Type B pancreatic cell (in vitro differentiated cells): ENCODE measurements around the gene ARHGEF10L. TPM values are rescaled to one million over a fixed set of nuclear protein-coding genes. Genes with fewer than 3 reads are reported as not detected.

Experiments
- DNase-seq: peaks from one replicate; pipeline ENCODE4 v3.0.0; 2021; ENCODE audit warnings: mixed read lengths; ENCODE audit not compliant: unreplicated experiment; ENCODE audit errors: extremely low spot score
- H3K27ac Mint-ChIP-seq: 2 replicates; pipeline ENCODE4 v1.8.0; 2021; ENCODE audit warnings: mild to moderate bottlenecking, mixed read lengths
- H3K27me3 Mint-ChIP-seq: 2 replicates; pipeline ENCODE4 v1.8.0; 2021; ENCODE audit warnings: mixed read lengths
- H3K36me3 Mint-ChIP-seq: 2 replicates; pipeline ENCODE4 v1.8.0; 2021; ENCODE audit warnings: mixed read lengths
- H3K4me1 Mint-ChIP-seq: one replicate; pipeline ENCODE4 v1.8.0; 2021; ENCODE audit warnings: mixed read lengths; ENCODE audit not compliant: unreplicated experiment
- H3K4me3 Mint-ChIP-seq: 2 replicates; pipeline ENCODE4 v1.8.0; 2021; ENCODE audit warnings: mild to moderate bottlenecking, mixed read lengths
- H3K9me3 Mint-ChIP-seq: 2 replicates; pipeline ENCODE4 v1.8.0; 2021; ENCODE audit warnings: mixed read lengths
- total RNA-seq: library from RNA; stranded (reverse); gene quantifications from 2 replicates; pipeline ENCODE4 v1.2.1, GENCODE V29; 2021; ENCODE audit warnings: low replicate concordance
- TF ChIP-seq, protein P1 (sequence below): fragments of 200-600 bp; sonication (generic); conservative IDR thresholded peaks from 2 replicates; pipeline ENCODE4 v1.5.0; 2021; ENCODE audit warnings: antibody characterized with exemption, mild to moderate bottlenecking

The ARHGEF10L gene
- total RNA-seq, 1 donor from 2014 or later: 36.0 TPM

DNA sequence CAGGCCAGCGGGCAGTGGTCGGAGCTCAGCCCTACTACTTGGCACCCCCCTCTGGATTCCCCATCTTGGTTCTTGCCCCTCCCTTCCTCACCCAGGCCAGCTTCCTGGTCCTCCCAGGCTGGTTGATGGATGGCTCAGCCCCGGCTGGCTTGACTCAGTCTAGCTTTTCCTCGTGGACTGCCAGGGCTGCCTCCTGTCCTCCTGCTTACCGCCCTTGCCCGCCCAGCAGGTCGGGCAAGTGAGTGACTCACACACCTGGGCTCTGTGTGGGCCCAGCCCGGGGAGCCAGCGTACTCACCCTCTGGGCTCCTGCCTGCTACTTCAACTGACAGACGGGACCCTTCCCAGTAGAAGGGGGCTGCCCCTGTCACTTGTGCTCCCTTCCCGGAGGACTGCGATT, 19.5 kb upstream of the ARHGEF10L start:
- peaks cover 28% of the 10 kb centered on the region for H3K4me1 Mint-ChIP-seq
- peak overlapping the region; percentile 86 for H3K4me3 Mint-ChIP-seq
- DNase-seq: no peak
- no peaks in the 10 kb centered on the region for H3K27me3 Mint-ChIP-seq
- H3K36me3 Mint-ChIP-seq: no peaks in the 10 kb centered on the region
- TF ChIP-seq, protein P1, sequence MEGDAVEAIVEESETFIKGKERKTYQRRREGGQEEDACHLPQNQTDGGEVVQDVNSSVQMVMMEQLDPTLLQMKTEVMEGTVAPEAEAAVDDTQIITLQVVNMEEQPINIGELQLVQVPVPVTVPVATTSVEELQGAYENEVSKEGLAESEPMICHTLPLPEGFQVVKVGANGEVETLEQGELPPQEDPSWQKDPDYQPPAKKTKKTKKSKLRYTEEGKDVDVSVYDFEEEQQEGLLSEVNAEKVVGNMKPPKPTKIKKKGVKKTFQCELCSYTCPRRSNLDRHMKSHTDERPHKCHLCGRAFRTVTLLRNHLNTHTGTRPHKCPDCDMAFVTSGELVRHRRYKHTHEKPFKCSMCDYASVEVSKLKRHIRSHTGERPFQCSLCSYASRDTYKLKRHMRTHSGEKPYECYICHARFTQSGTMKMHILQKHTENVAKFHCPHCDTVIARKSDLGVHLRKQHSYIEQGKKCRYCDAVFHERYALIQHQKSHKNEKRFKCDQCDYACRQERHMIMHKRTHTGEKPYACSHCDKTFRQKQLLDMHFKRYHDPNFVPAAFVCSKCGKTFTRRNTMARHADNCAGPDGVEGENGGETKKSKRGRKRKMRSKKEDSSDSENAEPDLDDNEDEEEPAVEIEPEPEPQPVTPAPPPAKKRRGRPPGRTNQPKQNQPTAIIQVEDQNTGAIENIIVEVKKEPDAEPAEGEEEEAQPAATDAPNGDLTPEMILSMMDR: no peak
- no peaks in the 10 kb centered on the region for H3K9me3 Mint-ChIP-seq
- peak overlapping the region; percentile 90 for H3K27ac Mint-ChIP-seq

DNA sequence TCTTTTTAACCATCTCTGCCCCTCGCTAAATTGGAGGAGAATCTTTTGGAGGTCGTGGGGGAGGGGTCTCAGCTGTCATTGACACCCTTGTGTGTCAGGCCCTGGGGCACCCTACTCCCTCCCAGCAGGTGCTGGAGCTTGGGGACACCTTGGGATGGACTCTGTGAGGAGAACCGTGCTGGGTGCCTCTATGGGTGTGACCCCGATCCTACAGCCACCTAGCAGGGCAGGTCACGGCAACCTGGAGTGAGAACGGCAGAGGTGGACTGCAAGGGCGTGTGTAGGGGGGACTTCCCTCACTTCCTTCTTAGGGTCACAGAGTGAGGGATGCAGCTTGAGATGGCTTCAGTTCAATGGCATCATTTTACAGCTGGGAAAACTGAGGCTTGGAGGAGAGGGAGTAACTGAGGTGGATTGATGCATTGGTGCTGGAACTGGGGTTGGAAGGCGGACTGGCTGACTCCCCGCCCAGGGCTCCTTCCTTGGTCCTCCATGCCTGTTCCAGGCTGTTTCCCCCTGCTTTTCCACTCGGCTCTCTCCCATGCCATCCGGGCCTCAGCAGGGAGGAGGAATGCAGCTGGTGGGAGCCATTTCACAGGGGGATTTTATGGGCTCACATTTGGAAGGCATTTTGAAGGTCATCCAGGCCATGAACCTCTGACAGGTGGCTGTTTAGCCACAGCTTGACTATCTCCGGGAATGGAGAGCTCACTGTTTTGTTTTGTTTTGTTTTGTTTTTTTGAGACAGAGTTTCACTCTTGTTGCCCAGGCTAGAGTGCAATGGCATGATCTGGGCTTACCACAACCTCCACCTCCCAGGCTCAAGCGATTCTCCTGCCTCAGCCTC, 18.8 kb upstream of the ARHGEF10L start:
- peaks cover 29% of the 10 kb centered on the region for H3K4me1 Mint-ChIP-seq
- TF ChIP-seq, protein P1: no peak
- DNase-seq: no peak
- no peaks in the 10 kb centered on the region for H3K9me3 Mint-ChIP-seq
- peak overlapping the region; percentile 86 for H3K4me3 Mint-ChIP-seq
- no peaks in the 10 kb centered on the region for H3K27me3 Mint-ChIP-seq
- H3K27ac Mint-ChIP-seq: peak overlapping the region; percentile 90
- H3K36me3 Mint-ChIP-seq: no peaks in the 10 kb centered on the region

DNA sequence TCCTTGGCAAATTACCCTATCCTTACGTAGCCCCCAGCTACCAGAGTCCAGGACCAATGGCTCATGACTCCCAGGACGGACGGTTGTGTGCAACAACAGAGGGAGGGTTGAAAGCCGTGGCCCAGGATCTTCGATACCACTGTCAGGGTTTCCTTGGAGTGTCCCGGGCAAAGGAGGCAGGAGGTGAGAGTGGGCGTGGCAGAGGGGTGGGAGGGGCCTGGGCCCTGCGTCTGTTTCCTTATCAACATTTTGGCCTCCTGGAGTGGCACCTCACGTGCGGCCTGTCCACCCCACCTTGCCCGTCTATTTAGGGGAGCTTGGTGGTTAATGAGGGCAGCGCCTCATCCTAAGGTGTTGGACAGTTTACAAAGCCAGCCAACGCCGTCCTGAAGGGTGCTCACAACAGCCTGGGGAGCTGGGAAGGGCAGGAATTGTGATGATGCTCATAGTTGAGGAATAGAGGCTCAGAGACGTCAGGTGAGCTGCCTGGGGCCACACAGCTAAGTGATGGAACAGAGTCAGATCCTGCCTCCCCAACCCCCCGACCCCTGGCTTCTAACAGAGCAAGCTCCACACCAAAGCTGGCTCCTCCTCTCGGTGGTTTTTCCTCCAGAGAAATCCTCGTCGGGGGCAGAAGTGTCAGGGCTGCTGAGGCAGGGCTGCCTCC, 17.4 kb upstream of the ARHGEF10L start:
- Mint-ChIP-seq H3K9me3 (no peaks in the 10 kb centered on the region), H3K27me3 (no peaks in the 10 kb centered on the region), H3K36me3 (no peaks in the 10 kb centered on the region), H3K27ac (no peak overlapping the region), H3K4me3 (peak overlapping the region; percentile 45), H3K4me1 (peaks cover 22% of the 10 kb centered on the region)
- TF ChIP-seq, protein P1: no peak
- no peak for DNase-seq

DNA sequence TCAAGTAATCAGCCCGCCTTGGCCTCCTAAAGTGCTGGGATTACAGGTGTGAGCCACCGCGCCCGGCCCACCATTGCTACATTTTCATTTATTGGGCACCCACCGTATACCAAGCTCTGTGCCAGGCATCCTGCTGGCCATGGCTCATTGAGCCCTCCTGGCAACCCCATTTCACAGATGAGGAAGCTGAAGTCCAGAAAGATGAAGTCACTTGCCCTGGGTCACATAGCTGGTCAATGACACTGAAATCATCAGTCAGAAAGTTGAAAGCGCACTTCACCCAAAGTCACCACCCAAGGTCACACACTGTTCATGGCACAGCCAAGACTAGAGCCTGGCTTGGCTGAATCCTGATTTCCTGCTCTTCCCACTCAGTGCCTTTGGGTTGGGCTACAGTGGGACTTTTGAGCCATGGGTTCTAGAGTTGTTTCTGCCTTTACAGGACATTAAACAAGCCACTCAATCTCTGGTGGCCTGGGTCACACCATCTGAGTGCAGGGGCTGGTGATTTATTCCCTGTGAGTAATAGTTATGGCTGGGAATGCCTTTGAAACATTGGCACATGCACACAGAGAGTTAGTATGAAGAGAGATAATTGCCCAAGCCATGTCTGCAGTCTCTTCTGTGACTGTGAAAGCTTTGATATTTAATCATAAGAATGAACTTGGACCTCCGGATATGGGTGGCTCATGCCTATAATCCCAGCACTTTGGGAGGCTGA, 16.0 kb upstream of the ARHGEF10L start:
- Mint-ChIP-seq H3K27ac (no peak overlapping the region), H3K4me1 (peaks cover 30% of the 10 kb centered on the region), H3K9me3 (no peaks in the 10 kb centered on the region), H3K36me3 (no peaks in the 10 kb centered on the region), H3K4me3 (no peak overlapping the region), H3K27me3 (no peaks in the 10 kb centered on the region)
- TF ChIP-seq, protein P1: no peak
- DNase-seq: no peak

DNA sequence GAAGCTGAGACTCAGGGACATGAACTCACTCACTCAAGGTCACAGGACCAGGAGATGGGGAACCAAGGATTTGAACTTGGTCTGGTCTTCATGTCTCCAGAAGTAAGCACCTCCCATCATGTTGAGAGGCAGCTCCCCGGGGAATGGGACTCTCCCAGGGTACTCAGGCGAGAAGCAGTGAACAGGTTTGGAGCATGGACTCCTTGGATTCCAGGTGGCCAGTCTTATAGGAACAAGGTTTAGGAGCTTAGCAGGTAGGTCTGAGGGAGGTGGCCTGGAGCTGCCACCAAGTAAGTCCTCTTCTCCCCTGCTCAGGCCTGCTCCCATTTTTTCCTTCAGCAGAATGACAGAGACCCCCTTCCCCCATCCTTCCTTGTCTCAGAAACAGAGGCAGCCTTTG, 14.9 kb upstream of the ARHGEF10L start:
- TF ChIP-seq, protein P1: no peak
- Mint-ChIP-seq H3K4me3 (no peak overlapping the region), H3K27ac (no peak overlapping the region), H3K9me3 (no peaks in the 10 kb centered on the region), H3K27me3 (no peaks in the 10 kb centered on the region), H3K4me1 (peaks cover 32% of the 10 kb centered on the region), H3K36me3 (no peaks in the 10 kb centered on the region)
- DNase-seq: no peak
